NCI-H82 treated with DMSO at 0.1 percent for 48 hours (cell line): ENCODE results near the gene LEMD2.

ENCODE experiments used
- DNase-seq: peaks from one replicate; lab custom pipeline; 2025; ENCODE audit not compliant: unreplicated experiment; lab: John Stamatoyannopoulos, UW

The LEMD2 gene

DNA sequence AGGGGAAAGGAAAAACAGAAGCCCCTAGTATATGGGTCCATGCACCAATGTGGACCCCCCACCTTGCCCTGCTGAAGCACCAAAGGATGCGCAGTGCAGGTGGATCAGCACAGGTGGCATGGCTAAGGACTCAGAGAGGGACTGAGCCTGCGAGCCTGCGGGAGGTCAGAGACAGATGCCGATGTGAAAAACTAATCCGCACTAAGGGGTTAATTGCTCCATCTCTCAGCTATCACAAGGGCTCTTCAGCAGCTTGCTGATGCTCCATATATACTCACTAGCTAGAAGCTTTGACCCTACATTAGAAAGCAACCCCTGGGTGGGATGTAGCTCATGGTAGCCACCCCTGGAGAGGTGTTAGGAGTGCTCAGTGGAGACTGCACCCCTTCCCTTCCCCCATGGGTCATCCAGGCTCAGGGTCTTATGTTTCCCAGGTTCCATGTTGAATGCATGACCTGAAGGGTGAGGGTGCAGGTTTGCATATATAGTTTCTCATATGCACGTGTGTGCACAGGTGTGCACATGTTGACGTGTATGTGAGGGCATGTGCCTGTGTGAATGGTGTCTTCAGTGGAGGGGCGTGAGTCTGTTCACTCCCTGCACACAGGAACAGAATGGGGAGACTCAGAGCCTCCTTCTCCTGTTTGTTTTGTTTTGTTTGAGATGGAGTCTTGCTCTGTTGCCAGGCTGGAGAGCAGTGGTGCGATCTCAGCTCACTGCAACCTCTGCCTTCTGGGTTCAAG lies 28.9 kb downstream of the LEMD2 start:
- peak; percentile 36 for DNase-seq

GRCh38 chr6:33758815-33759216 lies 30.1 kb downstream of the LEMD2 start:
- no peak for DNase-seq

DNA sequence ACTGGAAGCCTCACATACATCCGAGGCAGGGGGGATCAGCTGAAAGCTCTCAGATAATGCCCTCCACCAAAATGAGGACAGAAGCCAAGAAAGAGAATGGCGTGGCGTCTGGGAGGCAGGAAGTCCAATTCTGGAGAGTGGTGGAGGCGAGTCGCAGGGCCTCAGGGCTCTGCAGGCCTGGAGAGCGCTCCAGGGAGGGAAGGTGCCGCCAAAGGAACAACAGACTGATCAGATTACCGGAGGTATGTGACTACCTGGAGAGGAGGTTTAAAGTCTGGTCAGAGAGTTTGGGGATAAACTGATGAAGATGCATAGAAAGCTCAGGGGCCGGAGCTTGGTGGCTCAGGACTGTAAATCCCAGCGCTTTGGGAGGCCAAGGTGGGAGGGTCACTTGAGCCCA lies 31.0 kb downstream of the LEMD2 start:
- DNase-seq = no peak

GRCh38 chr6:33757113-33757512 lies 31.8 kb downstream of the LEMD2 start:
- DNase-seq = no peak

GRCh38 chr6:33756211-33756954 lies 32.5 kb downstream of the LEMD2 start:
- DNase-seq = no peak

GRCh38 chr6:33755070-33755869 lies 33.7 kb downstream of the LEMD2 start:
- no peak for DNase-seq

- DNase-seq = no peak
These were observed 34.7 kb downstream of the LEMD2 start for GRCh38 chr6:33754222-33754621.

DNA sequence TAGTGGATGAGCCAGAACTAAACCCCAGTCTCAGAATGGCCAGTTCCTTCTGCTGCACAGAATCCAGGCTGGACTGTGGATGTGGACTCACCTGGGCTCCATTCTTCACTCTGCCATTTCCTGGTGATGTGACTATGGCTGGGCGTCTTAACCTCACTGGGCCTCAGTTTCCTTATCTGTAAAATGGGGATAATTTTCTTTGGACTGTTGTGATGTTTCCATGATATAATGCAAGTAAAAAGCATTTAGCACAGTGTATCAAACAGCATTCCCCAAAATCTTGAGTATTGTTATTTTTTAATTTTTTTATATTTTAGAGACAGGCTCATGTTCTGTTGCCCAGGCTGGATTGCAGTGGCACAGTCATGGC lies 36.3 kb downstream of the LEMD2 start:
- DNase-seq = no peak

DNA sequence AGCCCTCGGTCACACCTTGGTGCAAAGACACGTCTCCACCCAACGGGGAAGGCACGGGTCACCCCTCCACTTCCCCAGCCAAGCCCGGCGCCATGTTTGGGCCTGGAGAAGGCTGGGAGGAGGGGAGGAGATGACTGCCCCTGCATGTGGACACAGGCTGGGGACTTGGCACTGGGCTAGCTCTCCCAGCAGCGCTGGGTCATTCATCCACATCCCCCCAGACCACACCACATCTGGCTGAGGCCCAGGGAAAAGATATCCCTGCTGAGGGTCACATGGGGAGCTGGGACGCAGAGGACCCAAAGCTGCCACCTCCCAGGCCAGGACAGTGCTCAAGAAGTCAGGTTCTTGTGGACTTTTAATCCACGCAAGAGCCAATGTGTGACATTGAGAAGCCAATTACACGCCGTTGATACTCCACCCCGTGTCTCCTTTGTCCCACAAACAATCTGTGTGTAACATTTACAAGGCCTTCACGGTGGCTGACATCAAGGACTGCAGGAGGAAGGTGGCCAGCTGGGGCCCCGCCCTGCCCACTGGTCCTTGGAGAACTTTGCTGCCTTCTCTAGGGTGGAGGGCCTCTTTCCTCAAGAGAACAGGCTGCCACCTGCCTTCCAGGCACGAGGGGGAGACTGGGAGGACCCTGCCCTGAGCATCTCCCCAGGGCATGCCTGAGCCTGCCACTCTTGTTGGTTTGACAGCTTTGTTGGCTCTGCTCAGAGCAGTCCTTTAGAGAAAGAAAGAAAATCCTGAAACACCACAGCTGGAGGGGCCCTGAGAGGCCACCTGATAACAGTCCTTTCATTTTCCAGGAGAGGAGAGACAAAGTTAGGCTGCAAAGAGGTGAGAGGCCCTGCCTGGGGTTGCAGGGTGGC lies 36.9 kb downstream of the LEMD2 start:
- DNase-seq = no peak

DNA sequence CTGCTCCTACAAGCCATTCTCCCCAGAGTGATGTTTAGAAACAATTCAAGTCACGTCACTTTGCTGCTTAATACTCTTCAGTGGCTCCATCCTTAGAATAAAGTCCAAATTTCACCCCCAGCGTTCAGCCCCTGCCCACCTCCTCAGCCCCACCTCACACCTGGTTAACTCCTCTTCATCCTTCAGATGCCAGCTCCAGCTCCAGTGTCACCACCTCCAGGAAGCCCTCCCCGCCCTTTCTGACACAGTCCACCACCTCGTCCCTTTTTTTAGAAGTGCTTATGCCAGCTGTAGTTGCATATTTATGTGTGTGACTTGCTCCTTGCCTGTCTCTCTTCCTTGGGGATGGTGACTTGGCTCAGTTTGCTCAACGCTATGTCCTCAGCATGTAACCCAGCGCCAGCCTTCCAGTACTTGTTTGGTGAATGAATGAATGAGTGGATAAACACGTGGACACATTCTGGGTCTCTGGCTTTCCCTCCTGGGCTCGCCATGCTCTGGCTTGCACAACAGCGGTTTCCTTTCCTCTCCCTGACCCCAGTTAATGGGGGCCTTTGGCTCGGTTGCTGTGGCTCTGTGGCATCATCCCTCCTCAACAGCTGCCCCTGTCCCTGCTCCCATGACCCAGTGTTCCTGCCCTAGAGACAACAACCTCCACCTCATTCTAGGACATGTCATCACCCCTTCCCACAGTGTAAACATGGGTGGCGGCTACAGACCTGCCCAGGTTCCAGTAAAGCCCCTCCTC lies 38.5 kb downstream of the LEMD2 start:
- DNase-seq = no peak

DNA sequence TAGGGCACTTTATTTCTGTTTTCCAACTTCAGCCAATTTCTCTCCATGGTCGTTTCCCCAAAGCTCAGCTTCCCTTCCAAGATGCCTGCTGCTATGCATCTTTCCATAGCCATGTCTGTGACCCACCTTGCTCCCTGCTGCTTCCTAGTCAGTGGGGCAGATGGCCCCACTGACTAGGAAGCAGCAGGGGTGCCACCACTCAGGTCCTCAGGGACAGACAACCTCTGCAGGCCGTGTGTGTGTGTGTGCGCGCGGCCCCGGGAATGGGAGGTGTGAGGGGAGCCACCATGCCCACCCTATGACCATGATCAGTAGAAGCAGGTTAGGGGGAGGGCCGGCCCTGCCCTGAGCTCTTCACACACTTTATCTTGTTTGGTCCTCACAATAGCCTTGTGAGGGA lies 39.5 kb downstream of the LEMD2 start:
- DNase-seq = no peak

- DNase-seq = no peak
These were observed 40.1 kb downstream of the LEMD2 start for GRCh38 chr6:33748841-33749240.

- DNase-seq = no peak
These were observed 41.1 kb downstream of the LEMD2 start for GRCh38 chr6:33747823-33748222.

- no peak for DNase-seq
These were observed 42.3 kb downstream of the LEMD2 start, which contains the start of gene IP6K3 for GRCh38 chr6:33746651-33747100. Gene IP6K3 (minus strand): TSS chr6:33746905. CDS start chr6:33735476, 11,429 bp downstream.

DNA sequence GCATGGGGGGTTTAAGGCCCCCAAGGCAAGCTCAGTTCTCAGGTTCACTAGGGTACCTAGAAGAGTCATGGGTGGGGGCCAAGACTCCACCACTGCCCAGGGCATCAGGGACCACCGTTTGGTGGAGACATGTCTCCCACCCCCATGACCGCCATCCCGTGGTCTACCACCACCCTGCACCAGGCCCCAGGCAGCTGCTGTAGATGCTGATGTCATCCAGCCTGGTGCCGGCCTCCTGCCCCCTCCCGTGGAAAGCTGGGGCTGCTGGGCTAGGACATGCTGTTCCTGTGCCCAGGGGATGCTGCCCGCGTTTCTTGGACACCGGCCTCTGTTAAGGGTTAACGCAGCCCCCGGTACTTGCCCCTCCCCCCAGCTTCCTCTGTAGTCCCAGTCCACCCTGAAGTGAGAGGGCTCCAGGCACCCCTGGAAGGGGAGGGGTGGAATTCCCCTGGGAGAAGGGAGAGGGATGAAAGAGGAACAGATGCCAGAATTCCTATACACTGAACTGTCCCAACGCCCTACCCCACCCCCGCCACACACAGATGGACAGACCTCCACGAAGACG lies 42.8 kb downstream of the LEMD2 start:
- DNase-seq = peak; percentile 68

DNA sequence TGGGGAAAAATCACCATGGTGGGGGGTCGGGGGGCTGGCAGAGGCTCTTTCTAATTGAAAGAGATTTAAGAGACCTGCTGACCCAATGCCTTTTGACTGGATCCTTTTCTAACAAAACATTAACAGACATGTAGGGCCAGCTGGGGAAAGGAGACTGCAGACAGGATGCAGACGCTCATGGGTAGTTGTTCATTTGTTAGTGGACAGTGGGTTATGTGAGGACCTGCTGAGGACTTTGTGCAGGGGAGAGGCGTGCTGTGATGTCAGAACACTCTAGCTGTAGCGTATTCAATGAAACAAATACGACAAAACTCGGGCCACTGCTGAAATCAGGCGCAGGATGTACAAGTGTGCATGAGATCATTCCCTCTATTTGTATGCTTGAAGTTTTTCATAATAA lies 43.4 kb downstream of the LEMD2 start:
- no peak for DNase-seq

GRCh38 chr6:33744895-33745546 lies 43.9 kb downstream of the LEMD2 start:
- DNase-seq = no peak

GRCh38 chr6:33744001-33744848 lies 44.7 kb downstream of the LEMD2 start:
- peak; percentile 78 for DNase-seq
